Ascending aorta (tissue), 2 donors: ENCODE measurements around the gene VPS52. TPM values are rescaled to one million over a fixed set of nuclear protein-coding genes. Genes with fewer than 3 reads are reported as not detected.

Experiments
- DNase-seq, 2 donors: peaks; one replicate each; pipeline ENCODE4 v3.0.0-alpha.2; 2019; ENCODE audit warnings: low spot score in 2 of 2
- H3K27ac ChIP-seq, 2 donors: fragments of 200-600 bp; sonication (generic); one replicate each; pipeline ENCODE4 v1.5.1; 2016 to 2017; ENCODE audit warnings: mild to moderate bottlenecking in 1 of 2
- H3K27me3 ChIP-seq: fragments of 200-600 bp; sonication (generic); one replicate; pipeline ENCODE4 v1.5.1; 2017
- H3K36me3 ChIP-seq, 2 donors: fragments of 200-600 bp; sonication (generic); one replicate each; pipeline ENCODE4 v1.5.1; 2016
- H3K4me1 ChIP-seq, 2 donors: fragments of 200-600 bp; sonication (generic); one replicate each; pipeline ENCODE4 v1.5.1; 2016 to 2017; ENCODE audit warnings: mild to moderate bottlenecking in 1 of 2
- H3K4me3 ChIP-seq, 2 donors: fragments of 200-600 bp; sonication (generic); one replicate each; pipeline ENCODE4 v1.5.1; 2016 to 2017; ENCODE audit warnings: mild to moderate bottlenecking in 1 of 2
- H3K9me3 ChIP-seq, 2 donors: fragments of 200-600 bp; sonication (generic); one replicate each; pipeline ENCODE4 v1.5.1; 2016
- CTCF ChIP-seq, 3 experiments: fragments of 200-600 bp in 2 of 3; fragments of 450-650 bp in 1 of 3; sonication (generic) in 2 of 3; IDR thresholded peaks; one replicate each; pipeline ENCODE4 v1.5.1; 2016 to 2019; ENCODE audit warnings: antibody characterized with exemption in 3 of 3, mild to moderate bottlenecking in 1 of 3, moderate library complexity in 1 of 3
- intact Hi-C: fragments of 100-400 bp; cut with DNase I; formaldehyde crosslinking; loops from one replicate; pipeline ENCODE4 v1.15.1; 2023
- total RNA-seq: library from RNA; depleted of rRNA; stranded (reverse); fragments of >200 nt; gene quantifications from one replicate; pipeline ENCODE4 v1.1.0, GENCODE V29; 2016

Gene VPS52
- total RNA-seq, 1 donor from 2014 or later = 50.1 TPM

GRCh38 chr6:33249732-33250630 is 21.7 kb downstream of the VPS52 start:
- Histone ChIP-seq H3K9me3 (no peaks in the 10 kb centered on the region), H3K27me3 (no peaks in the 10 kb centered on the region), H3K4me1 (peaks cover 4 to 23% of the 10 kb centered on the region in 2 donors), H3K4me3 (peak overlapping the region; percentile 69), H3K36me3 (peaks cover 0 to 7% of the 10 kb centered on the region in 2 donors), H3K27ac (peak overlapping the region; percentile 93 to 94)
- intact Hi-C loops = loop anchor here (1.0 to 5.0 kb wide), 7 partner anchors 21 to 408 kb away; partner anchors contain the start of genes PSMB8, RING1, RXRB and SLC39A7
- TF ChIP-seq CTCF (IDR thresholded peaks at IDR 0.05) = no peak
- peak in 1 of 2 donors; percentile 62 for DNase-seq

- intact Hi-C loops = loop anchor here (1.0 to 5.0 kb wide), 9 partner anchors 22 to 407 kb away; partner anchors contain the start of genes PSMB8, RING1, RXRB and SLC39A7
- Histone ChIP-seq H3K27me3 (no peaks in the 10 kb centered on the region), H3K36me3 (peaks cover 0 to 7% of the 10 kb centered on the region in 2 donors), H3K9me3 (no peaks in the 10 kb centered on the region), H3K4me3 (peak overlapping the region; percentile 69), H3K27ac (peak overlapping the region; percentile 93 to 94), H3K4me1 (peaks cover 4 to 23% of the 10 kb centered on the region in 2 donors)
- DNase-seq = peak; percentile 97 to 99
- TF ChIP-seq CTCF (IDR thresholded peaks at IDR 0.05) = no peak
Observed at GRCh38 chr6:33248932-33249731, 22.5 kb downstream of the VPS52 start.

- intact Hi-C loops = loop anchor here (1.0 to 5.0 kb wide), 6 partner anchors 87 to 406 kb away; partner anchors contain the start of gene PSMB8
- no peak for DNase-seq
- Histone ChIP-seq H3K4me3 (peak overlapping the region; percentile 69), H3K4me1 (peaks cover 4 to 23% of the 10 kb centered on the region in 2 donors), H3K27ac (peak overlapping the region; percentile 90 to 93), H3K27me3 (no peaks in the 10 kb centered on the region), H3K36me3 (peaks cover 0 to 7% of the 10 kb centered on the region in 2 donors), H3K9me3 (no peaks in the 10 kb centered on the region)
- TF ChIP-seq CTCF (IDR thresholded peaks at IDR 0.05) = no peak
Observed at GRCh38 chr6:33248643-33248931, 23.1 kb downstream of the VPS52 start.

GRCh38 chr6:33247977-33248642 is 23.6 kb downstream of the VPS52 start:
- Histone ChIP-seq H3K4me1 (peaks cover 4 to 23% of the 10 kb centered on the region in 2 donors), H3K9me3 (no peaks in the 10 kb centered on the region), H3K4me3 (peak overlapping the region; percentile 69), H3K27me3 (no peaks in the 10 kb centered on the region), H3K27ac (peak overlapping the region; percentile 90 to 93), H3K36me3 (peaks cover 0 to 7% of the 10 kb centered on the region in 2 donors)
- DNase-seq = peak; percentile 59 to 93
- TF ChIP-seq CTCF (IDR thresholded peaks at IDR 0.05) = peak; percentile 93 to 99 (median 95)
- intact Hi-C loops = loop anchor here (1.0 to 5.0 kb wide), 6 partner anchors 87 to 406 kb away; partner anchors contain the start of gene PSMB8

GRCh38 chr6:33243476-33243875 is 28.2 kb downstream of the VPS52 start:
- no peaks in the 10 kb centered on the region for H3K36me3 ChIP-seq
- peaks cover 0 to 5% of the 10 kb centered on the region in 2 donors for H3K4me1 ChIP-seq
- no peaks in the 10 kb centered on the region for H3K9me3 ChIP-seq
- no peak overlapping the region for H3K4me3 ChIP-seq
- H3K27ac ChIP-seq = no peak overlapping the region
- TF ChIP-seq CTCF (IDR thresholded peaks at IDR 0.05) = no peak
- H3K27me3 ChIP-seq = no peaks in the 10 kb centered on the region
- intact Hi-C loops = no loop called here
- DNase-seq = no peak
